Mucosa of descending colon (tissue), 3 donors: Measurements from ENCODE around the gene GSDMA. TPM values are rescaled to one million over a fixed set of nuclear protein-coding genes. Genes with fewer than 3 reads are reported as not detected.
A peak's percentile ranks its signal among the peaks of the same experiment; 100 is the strongest.

Experiments
- ATAC-seq: fragments of 200-7000 bp; cut with Tn5 transposase; one replicate; pipeline ENCODE4 v1.9.1; 2020; ENCODE audit warnings: mild to moderate bottlenecking, moderate library complexity
- DNase-seq, 3 donors: peaks; one replicate each; pipeline ENCODE4 v3.0.0-alpha.2; 2020
- H3K36me3 ChIP-seq: fragments of 200-600 bp; one replicate; pipeline ENCODE4 v1.8.0; 2021; ENCODE audit warnings: low read depth, mild to moderate bottlenecking
- H3K4me1 ChIP-seq: fragments of 200-600 bp; one replicate; pipeline ENCODE4 v1.8.0; 2021; ENCODE audit warnings: low read depth, mild to moderate bottlenecking
- H3K4me3 ChIP-seq: fragments of 200-600 bp; one replicate; pipeline ENCODE4 v1.8.0; 2021; ENCODE audit warnings: mild to moderate bottlenecking
- H3K9me3 ChIP-seq: fragments of 200-600 bp; one replicate; pipeline ENCODE4 v1.8.0; 2021; ENCODE audit warnings: mild to moderate bottlenecking
- intact Hi-C, 2 donors: fragments of 100-400 bp; cut with DNase I in 1 of 2; cut with micrococcal nuclease in 1 of 2; formaldehyde crosslinking; loops; one replicate each; pipeline versions ENCODE4 v1.11.0 to v1.11.1; 2022; cut with DNase I, micrococcal nuclease
- total RNA-seq, 3 donors: library from RNA; stranded (reverse); fragmentation: NEBNext Ultra II Directional in 2 of 3; extraction: Animal tissue kit (Norgen Biotek cat#: 25700) in 2 of 3; gene quantifications; one replicate each; pipeline versions ENCODE4 v1.2.1 to v1.2.4, GENCODE V29; 2021 to 2023
- TF ChIP-seq, protein P1 (sequence below): fragments of 200-600 bp; IDR thresholded peaks from one replicate; pipeline ENCODE4 v1.8.0; 2022; ENCODE audit warnings: antibody characterized with exemption, mild to moderate bottlenecking
- donor health status: DM: no; HTN: no; CAD: no; lungs with moderate emphysema.
- donor health status: DM: no; HTN: no; CAD: no.
- donor health status: DM: no; HTN: yes; CAD: no.

The GSDMA gene
- total RNA-seq, 3 donors from 2014 or later = 0.22 to 0.54 (median 0.26) TPM

DNA sequence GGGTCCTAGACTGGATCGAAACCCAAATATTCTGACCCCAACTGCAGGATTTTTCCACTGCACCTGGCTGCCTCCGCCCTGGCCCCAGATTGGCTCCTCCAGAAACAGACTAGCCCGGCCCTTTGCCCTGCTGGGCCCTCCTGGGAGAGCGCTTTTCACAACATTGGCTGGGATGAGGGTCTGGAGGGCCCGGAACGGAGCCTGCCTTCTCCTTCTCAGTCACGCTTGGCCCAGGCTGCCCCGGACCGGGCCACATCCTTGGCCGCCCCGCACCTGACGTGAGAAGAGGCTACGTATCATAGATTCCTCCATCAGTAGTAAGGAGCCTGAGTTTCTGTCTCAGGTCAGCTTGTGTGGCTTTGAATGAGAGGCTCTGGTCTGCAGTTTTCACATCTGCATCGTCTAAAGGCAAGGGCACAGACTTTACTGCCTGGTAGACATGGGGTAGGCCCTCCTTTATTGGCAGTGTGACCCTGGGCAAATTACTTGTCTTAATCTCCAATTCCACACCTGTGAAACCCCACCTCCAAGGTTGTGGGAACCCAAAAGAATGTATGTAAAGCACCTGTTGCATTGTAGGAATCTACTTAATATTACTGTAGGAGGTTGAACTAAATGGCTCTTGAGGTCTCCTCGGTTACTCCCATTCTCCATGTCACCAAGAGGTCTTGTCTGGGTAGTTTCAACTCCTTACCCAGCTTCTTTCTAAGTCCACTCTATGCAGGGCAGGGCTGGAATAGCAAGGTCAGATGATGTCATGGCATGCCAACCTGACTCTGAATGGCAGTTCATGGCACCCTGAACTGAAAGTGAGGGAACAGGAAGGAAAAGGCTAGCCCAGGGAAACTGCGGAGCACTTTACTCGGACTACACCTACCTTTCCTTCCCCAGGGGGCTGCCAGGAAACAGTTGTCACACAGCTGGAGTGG, 34.6 kb upstream of the GSDMA start:
- TF ChIP-seq, protein P1, sequence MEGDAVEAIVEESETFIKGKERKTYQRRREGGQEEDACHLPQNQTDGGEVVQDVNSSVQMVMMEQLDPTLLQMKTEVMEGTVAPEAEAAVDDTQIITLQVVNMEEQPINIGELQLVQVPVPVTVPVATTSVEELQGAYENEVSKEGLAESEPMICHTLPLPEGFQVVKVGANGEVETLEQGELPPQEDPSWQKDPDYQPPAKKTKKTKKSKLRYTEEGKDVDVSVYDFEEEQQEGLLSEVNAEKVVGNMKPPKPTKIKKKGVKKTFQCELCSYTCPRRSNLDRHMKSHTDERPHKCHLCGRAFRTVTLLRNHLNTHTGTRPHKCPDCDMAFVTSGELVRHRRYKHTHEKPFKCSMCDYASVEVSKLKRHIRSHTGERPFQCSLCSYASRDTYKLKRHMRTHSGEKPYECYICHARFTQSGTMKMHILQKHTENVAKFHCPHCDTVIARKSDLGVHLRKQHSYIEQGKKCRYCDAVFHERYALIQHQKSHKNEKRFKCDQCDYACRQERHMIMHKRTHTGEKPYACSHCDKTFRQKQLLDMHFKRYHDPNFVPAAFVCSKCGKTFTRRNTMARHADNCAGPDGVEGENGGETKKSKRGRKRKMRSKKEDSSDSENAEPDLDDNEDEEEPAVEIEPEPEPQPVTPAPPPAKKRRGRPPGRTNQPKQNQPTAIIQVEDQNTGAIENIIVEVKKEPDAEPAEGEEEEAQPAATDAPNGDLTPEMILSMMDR = no peak
- DNase-seq (peak; percentile 49 to 70 (median 67)), ATAC-seq (peak; percentile 16)
- Histone ChIP-seq H3K36me3 (no peaks in the 10 kb centered on the region), H3K9me3 (no peaks in the 10 kb centered on the region), H3K4me1 (peaks cover 23% of the 10 kb centered on the region), H3K4me3 (peak overlapping the region; percentile 61)
- intact Hi-C loops = no loop called here

DNA sequence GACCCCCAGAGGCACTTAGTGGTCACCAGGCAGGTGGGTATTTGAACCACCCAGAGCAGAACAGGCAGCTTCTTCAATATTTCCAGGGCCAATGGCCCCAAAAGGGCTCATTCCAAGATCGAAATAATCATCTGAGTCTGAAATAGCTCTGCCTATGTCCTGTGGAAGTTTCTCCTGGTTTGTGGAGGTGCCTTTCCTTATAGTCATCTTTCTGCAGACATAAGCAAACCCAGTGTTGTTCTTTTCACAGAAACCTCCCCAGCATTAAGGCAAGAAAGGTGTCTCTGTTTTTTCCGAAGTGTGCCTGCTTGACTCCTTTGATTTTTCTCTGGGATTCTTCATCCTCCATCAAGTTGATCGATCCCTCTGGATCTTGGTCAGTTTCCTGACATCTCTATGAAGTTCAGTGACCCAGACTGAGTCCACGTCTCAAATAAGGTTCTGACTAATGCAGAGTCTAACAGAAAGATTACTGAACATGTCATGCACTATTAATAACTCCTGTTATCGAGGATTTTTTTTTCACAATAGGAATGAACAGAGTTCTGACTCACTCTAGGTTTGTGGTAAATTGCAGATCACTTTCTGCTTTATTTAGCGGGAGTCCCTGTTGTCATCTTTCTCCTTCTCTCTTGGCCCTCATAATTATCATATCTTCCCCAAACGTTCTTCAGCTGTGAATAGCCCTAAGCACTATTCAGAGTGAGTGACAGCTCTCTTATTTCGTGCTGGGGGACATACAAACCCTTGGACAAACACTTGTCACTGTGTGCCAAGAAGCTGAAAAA, 33.8 kb upstream of the GSDMA start:
- DNase-seq = no peak

DNA sequence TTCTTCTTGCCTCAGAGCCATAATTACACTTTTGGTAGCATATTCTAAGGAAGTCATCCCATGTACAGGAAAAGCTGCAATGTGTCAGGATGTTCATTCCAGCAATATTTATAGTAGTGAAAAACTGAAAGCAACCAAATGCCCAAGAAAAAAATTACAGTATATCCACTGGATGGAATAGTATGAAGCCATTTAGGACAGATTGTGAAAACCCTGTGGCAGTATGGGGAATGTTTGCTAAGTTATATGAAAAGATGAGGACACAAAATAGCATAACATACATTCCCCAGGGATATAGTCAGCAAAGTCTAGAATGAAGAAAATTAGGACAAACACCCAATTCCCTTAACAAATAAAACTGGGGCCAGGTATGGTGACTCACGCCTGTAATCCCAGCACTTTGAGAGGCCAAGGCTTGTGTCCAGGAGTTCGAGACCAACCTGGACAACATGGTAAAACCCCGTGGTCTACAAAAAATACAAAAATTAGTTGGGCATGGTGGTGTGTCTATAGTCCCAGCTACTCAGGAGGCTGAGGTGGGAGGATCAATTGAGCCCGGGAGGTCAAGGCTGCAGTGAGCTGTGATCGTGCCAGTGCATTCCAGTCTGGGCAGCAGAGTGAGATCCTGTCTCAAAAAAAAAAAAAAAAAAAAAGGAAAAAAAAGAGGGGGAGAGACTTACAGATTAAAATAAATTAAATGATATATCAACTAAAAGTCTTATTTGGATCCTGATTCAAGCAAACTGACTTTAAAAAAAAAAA, 33.0 kb upstream of the GSDMA start:
- Histone ChIP-seq H3K36me3 (no peaks in the 10 kb centered on the region), H3K9me3 (no peaks in the 10 kb centered on the region), H3K4me3 (no peak overlapping the region), H3K4me1 (peaks cover 23% of the 10 kb centered on the region)
- TF ChIP-seq, protein P1 = no peak
- no peak for ATAC-seq
- DNase-seq = no peak
- intact Hi-C loops = no loop called here

More for the DNA sequence above, 33.8 kb upstream of the GSDMA start:
- no peaks in the 10 kb centered on the region for H3K36me3 ChIP-seq
- H3K4me3 ChIP-seq = no peak overlapping the region
- no peak for ATAC-seq
- TF ChIP-seq, protein P1 = no peak
- intact Hi-C loops = no loop called here
- no peaks in the 10 kb centered on the region for H3K9me3 ChIP-seq
- peaks cover 23% of the 10 kb centered on the region for H3K4me1 ChIP-seq

DNA sequence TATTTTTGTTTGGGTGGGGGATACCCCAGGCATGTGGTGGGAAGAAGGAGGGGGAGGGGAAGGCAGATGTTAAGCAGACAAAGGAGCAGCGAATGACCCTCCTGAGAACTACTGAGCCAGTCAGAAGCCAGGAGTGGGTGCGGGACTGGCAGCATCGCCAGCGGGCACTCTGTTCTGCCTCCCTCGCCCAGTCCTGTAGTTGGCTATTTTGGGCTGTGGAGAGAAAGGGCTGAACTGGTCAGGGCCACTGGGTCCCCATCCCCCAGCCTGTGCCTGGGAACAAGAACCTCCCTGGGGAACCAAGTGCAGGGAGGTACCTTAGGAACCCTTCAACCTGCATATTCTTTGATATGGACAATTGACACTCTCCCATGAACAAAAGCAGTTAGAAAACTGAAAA, 28.9 kb upstream of the GSDMA start:
- Histone ChIP-seq H3K9me3 (no peaks in the 10 kb centered on the region), H3K4me3 (no peak overlapping the region), H3K4me1 (peaks cover 1% of the 10 kb centered on the region), H3K36me3 (no peaks in the 10 kb centered on the region)
- intact Hi-C loops = no loop called here
- ATAC-seq = no peak
- DNase-seq = no peak
- TF ChIP-seq, protein P1 = no peak

DNA sequence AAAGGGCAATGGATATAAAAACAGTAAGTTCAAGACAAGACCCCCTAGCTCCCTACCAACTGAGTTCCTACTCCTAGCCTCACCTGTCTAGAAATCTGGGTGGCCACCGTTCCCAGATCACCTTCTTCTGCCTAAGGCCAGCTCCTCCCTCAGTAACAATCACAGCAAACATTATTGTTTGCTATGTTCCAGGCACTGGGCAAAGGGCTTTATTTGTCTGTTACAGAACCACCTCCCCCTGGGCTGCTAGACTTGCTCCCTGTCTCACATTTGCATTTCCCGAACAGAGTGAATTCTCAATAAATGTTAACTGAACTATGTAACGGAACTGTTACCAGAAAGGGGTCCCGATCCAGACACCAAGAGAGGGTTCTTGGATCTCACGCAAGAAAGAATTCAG, 28.5 kb upstream of the GSDMA start:
- DNase-seq = no peak
- H3K36me3 ChIP-seq = no peaks in the 10 kb centered on the region
- ATAC-seq = no peak
- H3K4me3 ChIP-seq = no peak overlapping the region
- no peaks in the 10 kb centered on the region for H3K4me1 ChIP-seq
- no peaks in the 10 kb centered on the region for H3K9me3 ChIP-seq
- TF ChIP-seq, protein P1 = no peak
- intact Hi-C loops = no loop called here
